ENCODE data around the gene NT5DC1.

- TF ChIP-seq ZNF148 (tag by site-specific recombination; IDR thresholded peaks at IDR 0.05; ENCODE audit: borderline replicate concordance) (no peak), ZNF335 (tag by site-specific recombination; conservative IDR thresholded peaks at IDR 0.05) (no peak), ZNF416 (tag by site-specific recombination; IDR thresholded peaks at IDR 0.05) (no peak), ZFP37 (tag by site-specific recombination; IDR thresholded peaks at IDR 0.05) (no peak), CTCF (tag by site-specific recombination; IDR thresholded peaks at IDR 0.05) (no peak), ZNF560 (tag by site-specific recombination; IDR thresholded peaks at IDR 0.05; ENCODE audit: borderline replicate concordance) (no peak), ZNF266 (tag by site-specific recombination; IDR thresholded peaks at IDR 0.05; ENCODE audit: low read depth) (no peak), SCRT1 (tag by site-specific recombination; IDR thresholded peaks at IDR 0.05; ENCODE audit: borderline replicate concordance) (no peak), SETDB1 (IDR thresholded peaks at IDR 0.05; ENCODE audit: insufficient read length, low read length) (no peak), ZNF623 (tag by site-specific recombination; IDR thresholded peaks at IDR 0.05) (no peak)
Measured at GRCh38 chr6:116290799-116291198, 190.1 kb downstream of the NT5DC1 start.
